NCI-H69 (cell line): ENCODE results near the gene GSK3B.

Source experiments
- DNase-seq: peaks from one replicate; lab custom pipeline; 2025; lab: John Stamatoyannopoulos, UW

GSK3B gene

DNA sequence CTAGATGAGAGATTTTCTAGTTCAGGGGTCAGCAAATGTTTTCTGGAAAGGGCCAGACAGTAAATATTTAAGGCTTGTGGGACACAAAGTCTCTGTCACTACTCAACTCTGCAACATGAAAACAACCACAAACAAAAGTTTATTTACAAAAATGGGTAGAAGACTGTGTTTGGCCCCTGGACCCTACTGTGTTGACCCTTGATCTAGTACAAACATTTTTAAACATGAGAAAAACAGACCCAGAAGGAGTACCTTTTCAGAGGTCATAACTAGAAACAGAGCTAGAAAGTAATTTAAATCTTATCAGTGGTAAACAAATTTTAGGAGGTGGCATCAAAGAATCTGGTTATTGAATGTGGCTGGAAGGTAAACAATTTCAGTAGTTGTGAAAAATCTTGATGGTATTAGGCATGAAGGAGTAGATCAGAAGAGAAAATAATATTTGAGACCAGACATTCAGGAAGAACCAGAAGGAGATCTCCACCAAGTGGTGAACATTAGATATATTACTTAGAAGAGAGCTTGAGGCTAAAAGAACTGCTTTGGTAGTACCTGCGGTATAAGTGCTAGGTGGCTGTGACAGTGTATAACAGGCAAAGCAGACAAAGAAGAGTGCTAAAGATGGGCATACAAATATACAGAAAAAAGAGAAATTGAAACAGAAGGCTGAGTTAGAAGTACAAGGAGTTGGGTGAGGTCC is 210.6 kb downstream of the GSK3B start:
- no peak for DNase-seq

DNA sequence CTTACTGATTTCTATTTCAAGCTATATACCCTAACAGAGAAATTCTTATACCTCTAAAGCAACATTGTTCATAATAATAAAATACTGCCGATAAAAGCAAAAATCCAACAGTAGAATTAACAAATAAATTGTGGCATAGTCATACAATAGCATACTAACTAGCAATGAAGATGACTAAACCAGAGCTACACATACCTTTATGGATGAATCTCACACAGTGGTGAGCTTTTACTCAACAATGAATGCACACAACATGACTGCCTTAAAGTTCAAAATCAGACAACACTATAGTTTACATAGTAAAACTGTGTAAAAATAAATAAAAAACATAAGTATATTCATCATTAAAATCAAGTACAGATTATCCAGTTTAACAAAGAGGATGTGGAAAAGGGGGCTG is 213.3 kb downstream of the GSK3B start:
- no peak for DNase-seq

DNA sequence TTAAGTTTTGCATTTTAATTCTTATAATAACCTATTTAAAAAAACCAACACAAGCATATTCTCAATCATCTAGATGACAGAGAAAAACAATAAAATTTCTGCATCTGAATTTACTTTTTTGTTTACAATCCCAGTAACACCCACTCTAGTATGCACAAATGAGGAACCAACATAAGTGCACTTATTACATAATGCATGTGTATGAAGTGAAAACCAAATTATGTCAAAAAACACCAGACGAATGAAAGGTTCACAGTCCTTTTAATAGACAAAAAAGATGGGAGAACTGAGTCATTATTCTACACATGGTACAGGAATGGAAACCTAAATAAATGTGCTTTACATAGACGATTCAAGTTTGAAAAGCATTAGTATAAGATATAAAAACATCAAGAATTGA is 220.6 kb downstream of the GSK3B start:
- no peak for DNase-seq

DNA sequence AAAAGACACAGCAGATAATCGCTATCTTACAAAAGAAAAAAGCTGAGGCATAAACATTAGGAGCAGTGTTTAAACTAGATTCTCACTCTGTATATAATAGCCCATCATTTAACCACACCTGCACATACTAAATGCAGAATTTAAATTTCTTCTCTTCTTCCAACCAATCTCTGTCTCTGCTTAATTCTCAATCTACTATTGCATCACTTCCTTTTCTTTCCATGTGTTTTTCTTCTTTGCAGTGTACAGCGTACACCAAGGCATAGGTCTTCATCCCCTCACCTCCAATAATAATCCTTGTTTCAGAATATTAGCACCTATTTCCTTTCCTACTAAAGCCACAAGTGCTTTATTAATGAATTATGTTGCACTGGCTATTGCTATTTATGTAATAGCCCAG is 221.5 kb downstream of the GSK3B start:
- DNase-seq, result no peak

DNA sequence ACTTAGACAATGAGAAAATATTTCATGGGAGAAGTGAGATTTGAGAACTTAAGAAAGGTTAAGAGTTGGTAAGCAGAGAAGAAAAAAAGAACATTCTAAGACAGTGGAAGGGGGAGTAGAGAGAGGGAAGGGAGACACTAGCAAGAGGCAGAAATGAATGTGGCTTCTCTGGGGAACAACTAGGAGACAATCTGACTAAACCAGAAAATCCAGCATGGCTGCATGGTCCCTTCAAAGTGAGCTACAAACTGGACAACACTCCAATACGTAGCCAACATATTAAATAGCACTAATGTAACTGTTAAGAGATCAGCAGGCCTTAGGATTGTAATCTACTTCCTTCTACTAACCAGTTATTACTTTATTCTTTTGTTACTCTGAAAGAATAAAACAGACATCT is 222.7 kb downstream of the GSK3B start:
- no peak for DNase-seq

DNA sequence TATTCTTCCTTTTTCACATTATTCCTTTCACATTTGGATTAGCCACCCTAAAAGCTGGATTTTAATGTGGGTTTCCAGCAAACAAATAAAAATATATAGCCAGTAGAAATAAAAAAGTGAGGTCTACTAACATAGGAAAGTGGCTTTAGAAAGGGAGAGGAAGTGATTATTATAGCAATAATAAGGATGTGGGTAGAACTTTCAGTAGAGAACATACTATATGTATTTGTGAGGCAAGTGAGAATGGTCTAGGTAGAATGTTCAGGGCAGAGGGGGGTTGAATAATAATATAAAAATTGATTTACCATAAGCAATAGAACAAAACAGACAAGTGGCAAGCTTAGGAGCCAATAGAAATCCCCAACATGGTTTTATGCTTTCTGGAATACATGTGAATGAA is 223.7 kb downstream of the GSK3B start:
- no peak for DNase-seq

DNA sequence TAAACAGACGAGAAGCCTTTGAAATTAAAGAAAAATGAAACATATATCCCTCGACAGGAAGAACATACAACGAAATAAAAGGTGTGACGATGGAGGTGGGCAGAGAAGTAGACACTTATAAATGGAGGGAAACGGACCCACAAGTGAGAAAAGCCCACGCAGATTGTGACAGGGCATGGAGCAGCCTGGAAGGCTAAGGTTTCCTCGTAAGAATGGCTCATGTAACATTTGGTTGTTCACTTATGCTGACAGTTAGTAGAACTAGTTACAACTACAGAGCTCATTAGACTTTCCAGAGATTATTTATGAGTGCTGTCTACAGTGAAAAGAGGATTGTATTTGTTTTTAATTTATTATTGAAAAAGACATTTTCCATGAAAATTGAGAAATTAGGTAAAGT is 229.8 kb downstream of the GSK3B start:
- no peak for DNase-seq

DNA sequence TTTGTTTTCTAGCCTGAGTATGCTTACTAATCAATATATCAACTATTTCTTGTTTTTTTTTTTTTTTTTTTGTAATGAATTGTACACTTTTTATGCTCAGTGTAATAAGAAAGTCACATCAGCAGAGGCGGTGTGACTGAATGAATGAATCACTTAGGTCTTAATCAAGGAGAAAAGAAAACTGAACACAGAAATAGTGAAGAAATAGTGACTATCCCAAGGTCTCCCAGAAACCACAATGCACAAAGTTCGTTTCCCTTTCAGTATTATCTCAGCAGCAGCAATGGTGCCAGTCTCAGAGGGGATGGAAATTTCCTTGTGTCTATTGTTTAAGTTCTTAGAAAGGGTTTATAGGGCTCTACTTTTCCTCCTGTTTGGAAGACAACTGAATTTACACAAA is 231.6 kb downstream of the GSK3B start:
- no peak for DNase-seq

DNA sequence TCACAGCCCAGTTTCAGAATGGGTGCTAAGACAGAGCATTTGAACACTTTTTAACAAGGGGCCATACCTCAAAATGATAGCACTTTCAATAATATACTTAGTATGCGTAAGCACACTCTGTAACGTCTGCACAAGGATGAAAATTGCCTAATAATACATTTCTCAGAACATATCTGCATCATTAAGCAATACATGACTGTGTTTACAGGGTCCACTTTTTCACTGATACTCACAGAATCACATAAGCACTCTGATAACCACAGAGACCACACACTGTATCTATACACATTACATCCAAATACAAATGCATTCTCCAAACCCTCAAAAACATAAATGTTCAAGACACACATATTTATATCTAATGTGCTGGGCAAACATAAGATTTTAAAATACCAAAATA is 232.6 kb downstream of the GSK3B start:
- no peak for DNase-seq

DNA sequence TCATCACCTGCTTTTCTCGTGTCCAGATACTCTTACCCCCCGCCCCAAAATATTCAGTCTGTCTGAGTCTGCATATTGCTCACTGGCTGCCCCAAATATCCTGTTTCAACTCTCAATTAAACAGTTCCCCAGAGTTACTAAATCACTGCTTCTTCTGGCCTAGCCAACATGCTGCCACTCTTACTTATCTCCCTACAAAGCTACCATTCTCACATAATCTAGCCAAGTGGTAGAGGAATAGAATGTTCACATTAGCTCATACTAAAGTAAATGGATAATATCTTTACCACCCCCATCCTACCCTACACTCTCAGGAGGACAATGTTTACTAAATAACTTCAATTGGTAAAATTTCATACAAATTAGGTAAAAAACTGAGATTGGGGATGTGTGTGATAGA is 234.5 kb downstream of the GSK3B start:
- no peak for DNase-seq

DNA sequence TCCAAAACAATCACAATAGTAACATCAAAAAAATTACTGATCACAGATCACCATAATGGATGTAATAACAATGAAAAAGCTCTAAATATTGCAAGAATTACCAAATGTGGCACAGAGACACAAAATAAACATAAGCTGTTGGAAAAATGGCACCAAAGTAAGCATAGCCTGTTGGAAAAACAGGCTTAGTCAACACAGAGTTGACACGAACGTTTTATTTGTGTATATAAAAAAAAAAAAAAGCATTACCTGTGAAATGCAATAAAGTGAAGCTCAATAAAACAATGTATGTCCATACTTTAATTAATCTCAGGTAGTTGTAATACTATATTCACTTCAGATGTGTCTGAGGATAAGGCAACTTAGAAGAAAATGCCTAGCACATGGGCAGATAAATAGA is 235.3 kb downstream of the GSK3B start:
- no peak for DNase-seq

DNA sequence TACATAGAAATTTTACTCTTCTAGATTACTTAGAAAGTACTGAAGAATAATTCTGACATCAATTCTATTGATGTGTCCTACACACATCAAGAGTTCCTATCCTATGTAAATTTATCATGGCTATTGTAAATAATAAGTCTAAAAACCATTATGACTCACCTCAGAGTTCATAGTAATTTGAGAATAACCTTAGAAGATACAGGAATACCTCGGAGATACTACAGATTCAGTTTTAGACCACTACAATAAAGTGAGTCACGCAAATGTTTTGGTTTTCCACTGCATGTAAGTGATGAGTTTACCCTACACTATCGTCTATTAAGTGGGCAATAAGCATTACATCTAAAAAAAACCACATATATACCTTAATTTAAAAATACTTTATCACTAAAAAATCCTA is 237.6 kb downstream of the GSK3B start:
- no peak for DNase-seq

DNA sequence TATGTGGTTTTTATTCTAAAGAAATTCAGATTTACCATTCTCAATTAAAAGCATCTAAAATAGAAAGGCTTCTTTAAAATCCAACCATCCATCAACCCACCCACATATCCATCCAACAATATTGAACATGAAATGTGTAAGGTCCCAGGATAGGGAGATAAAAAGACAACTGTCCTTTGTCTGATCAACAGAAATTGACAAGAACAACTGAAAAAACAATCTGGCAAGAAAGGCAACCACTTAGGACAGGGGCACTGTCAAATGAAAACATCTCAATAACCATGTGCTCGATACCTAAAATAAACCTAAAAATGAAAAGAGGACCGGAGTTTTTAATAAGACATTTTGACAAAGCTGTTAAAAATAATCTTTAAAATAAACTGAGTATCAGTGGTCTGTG is 245.1 kb downstream of the GSK3B start:
- no peak for DNase-seq

DNA sequence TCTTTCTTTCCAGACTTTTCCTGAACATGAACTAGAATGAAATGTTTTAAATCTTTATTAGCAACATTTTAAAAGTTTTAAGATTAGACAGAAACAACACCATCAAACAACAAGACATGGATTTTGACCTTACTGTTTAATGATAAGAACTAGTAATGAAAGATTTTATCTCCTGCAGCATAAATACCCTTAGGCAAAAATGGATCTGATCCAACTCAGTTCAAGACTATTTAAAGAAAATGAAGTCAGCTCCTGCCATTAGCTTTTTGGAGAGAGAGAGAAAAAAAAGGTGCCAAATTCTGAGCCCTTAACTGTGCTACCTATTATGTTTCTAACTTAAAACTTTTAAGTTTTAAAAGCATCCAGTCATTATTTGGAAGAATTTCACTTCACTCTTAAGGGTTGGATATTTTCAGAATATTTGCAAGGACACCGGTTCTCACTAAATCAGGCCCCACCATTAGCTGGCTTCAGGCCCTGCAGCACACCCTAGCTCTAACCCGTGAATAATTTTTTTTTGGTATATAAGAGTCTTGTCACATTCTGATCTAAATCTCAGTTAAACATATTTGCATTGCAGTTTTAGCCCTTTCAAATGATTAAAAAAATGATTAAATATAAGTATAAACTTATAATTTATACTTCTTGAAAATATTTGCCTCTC is 252.3 kb downstream of the GSK3B start:
- no peak for DNase-seq

DNA sequence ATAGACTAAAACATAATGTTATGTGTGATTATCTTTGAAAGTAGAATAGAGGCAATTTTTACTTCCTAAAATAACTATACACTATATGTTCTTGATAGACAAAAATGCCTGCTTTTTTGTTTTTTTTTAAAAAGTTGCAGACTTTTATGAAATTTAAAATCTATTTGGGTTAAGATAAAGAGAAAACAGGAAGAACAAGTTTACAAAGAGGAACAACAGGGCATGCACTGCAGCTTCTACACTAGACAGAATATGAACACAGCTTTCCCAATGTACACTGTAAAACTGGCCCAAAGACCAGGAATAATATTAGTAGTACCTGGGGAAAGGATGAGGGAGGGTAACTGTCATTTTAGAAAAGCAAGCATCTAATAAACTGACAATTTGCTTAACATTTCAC is 258.7 kb downstream of the GSK3B start:
- DNase-seq, result no peak

DNA sequence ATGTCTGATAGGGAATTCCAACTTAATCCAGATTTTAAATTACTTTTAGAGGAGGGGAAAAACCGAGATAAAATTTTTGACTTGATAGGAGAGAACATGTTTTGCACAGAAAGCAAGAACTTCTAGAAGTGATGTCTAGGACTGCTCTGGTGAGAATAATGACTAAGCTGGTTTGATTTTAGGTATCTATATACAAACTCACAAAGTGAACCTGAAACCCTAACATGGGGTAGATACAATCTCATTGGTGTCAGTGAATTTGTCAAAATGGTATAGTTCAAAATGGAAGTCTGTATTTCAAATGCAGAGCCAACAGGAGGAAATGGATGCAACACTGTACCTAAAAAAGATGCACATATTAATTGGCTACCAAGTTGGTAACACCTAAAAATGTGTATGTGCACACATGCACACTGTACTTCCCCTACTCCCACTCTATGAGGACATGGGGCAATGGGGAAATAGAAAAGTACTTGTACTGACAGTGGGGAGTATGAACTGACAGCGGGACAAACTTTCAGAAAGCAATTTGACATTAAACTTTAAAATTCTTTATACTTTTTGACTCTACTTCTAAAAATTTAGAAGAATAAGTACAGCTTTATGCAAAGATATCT is 259.4 kb downstream of the GSK3B start:
- no peak for DNase-seq

DNA sequence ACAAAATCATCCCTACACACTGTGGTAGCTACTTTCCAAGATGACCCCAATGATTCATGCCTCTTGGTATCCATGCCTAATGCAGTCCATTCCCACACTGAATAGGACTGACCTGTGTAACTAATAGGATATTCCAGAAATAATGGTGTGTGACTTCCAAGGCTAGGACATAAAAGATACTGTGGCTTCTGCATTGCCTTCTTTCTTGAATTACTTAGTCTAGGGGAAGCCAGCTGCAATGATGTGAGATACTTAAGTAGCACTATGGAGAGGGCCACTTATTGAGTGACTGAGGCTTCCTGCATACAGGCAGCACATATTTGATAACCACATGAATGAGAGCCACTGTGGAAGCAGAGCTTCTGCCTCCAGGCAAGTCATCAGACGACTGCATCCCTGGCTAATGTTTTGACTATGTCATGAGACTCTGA is 262.3 kb downstream of the GSK3B start:
- DNase-seq, result no peak

DNA sequence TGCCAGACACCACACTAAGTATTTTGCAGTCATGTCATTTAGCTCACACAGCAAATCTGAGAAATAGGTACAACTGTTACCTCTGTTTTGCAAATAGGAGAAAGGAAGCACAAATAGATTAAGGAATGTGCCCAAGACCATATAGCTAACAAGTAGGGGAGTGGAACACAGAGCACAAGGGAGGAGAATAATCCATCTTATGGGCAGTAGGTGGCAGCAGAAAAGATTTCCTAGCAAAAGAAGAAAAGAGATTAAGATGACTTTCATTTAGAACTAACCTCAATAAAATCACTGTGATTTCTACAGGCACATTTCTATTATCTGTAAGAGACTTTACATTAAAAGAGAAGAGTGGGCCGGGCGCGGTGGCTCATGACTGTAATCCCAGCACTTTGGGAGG is 263.2 kb downstream of the GSK3B start:
- peak; percentile 1 for DNase-seq

DNA sequence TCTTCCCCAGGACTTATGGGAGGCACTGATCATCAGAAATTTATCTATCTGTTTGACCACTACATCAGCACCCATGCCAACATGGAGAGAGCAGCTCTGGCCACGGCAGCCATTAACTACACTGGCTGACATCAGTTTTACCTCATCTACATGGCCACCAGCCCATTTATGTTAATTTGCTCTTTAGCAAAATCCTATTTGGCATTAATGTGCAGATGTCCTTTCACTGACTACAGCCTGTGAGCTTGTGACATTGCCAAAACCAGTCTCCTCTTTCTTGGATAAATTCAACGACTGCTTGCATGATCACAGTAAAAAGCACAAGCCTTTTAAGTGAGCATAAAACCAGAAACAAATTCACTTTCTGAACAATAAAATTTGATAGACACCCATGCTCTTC is 264.8 kb downstream of the GSK3B start:
- DNase-seq, result no peak

DNA sequence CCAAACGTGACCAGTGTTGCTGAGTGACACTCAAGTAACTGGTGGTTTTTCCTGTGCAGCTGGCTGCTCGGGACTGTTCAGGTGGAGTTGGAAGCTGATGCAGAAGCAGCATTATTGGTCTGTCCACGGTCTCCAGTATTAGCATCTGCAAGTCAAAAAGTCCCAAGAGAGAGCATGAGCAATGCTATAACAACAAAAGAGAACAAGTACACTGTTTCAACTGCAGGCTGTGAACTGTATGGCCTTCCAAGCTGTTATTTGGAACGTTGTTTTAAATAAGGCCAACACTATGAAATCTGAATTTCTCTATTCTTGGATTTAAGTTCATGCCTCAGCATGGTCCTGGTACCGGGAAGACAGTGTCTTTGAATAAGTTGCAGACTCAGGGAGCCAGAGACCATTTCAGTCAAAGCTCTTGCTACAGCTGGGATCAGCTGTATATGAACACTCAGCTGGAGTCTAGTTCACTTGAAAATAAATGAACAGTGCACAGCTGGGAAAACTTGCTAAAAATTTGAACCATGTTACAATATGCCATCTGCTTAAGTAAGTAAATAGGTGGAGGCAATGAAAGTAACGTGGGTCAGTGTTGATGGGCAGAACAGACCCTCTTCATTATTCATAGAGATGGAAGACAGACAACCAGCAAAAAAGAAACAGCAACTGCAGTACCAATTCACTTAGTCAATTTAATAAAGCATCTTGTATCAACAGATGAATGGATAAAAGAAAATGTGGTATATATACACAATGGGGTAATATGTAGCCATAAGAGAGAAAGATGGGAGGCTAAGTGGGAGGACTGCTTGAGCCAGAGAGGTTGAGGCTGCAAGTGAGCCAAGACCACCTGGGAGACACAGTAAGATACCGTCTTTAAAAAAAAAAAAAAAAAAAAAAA is 267.3 kb downstream of the GSK3B start:
- DNase-seq, result peak; percentile 28

DNA sequence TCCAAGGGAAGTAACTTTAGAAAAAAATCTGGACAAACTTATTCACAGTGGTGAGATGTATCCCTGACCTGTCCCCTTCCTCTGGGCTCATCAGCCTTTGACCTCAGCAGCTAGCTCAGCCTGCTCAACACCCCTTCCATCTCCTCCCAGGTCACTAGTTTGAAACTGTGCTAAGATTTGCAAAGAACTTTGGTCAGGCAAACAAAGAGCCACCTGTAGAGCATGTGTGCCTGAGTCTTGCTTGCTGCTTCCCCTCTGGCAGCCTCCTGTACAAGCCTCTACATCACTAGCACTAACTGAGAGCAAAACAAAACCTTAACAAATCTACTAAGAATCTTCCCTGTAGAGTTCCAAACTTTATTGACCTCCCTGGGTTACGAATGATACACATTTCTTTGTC is 268.4 kb downstream of the GSK3B start:
- DNase-seq, result no peak

DNA sequence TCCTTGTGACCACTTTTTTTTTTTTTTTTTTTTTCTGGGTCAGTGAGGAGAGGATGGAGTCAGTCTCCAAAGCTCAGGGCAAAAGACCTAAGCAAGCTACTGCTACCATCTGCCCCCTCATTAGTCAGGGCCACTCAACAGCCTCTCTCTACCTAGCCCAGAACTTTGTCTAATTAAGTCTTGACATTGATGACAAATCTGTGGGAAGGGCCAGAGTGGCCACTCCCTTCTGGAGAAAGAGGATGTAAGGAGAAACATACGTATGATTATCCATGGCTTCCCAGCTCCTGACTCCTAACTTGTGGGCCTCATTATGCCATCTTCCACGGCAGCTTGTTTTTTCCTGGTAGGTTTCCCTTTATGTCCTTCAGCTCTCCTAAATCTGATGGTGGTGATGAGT is 274.4 kb downstream of the GSK3B start:
- peak; percentile 7 for DNase-seq

DNA sequence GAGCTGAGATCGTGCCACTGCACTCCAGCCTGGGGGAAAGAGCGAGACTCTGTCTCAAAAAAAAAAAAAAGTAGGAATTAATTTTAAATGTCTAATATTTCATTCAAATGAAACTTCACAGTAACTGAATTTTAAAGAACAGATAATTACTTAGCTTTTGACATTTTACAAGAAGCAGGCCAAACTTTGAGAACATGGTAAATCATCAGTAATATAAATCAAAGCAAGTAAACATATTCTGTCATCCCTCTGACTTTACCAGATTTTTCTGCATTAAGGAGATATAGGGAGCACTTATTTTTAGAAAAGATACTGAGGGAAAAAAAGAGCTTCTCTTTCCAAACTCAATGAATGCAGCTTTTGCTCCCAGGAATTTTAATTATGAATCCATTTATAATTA is 275.3 kb downstream of the GSK3B start:
- no peak for DNase-seq
